ENCODE data around the gene NME7.

Gene NME7

DNA sequence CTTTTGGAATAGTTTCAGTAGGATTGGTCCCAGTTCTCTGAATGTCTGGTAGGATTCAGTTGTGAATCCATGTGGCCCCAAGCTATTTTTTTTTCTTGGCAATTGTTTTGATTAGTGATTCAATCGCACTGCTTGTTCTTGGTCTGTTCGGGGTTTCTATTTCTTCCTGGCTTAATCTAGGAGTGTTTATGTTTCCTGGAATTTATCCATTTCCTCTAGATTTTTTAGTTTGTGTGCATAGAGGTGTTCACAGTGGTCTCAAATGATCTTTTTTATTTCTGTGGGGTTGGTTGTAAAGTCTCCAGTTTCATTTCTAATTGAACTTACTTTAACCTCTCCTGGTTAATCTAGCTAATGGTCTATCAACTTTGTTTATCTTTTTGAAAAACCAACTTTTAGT, 117.6 kb downstream of the NME7 start:
- no peaks in the 10 kb centered on the region for H3K9me3 ChIP-seq (ENCODE audit: insufficient read depth, low read depth, low read length)
- no peaks in the 10 kb centered on the region for H3K9me2 ChIP-seq (replicated peaks; ENCODE audit: low read depth, low read length)
- no peak overlapping the region for H3K4me2 ChIP-seq (ENCODE audit: low read depth, low read length, poor library complexity, severe bottlenecking)
- no peaks in the 10 kb centered on the region for H4K20me1 ChIP-seq (ENCODE audit: insufficient read depth, low read length, poor library complexity, severe bottlenecking)
- no peaks in the 10 kb centered on the region for H3K36me3 ChIP-seq (ENCODE audit: insufficient read depth, low read length)
- no peaks in the 10 kb centered on the region for H3K27me3 ChIP-seq (ENCODE audit: insufficient read depth, low read length, poor library complexity, severe bottlenecking)
- H3K79me2 ChIP-seq (ENCODE audit: insufficient read depth, low read length): no peaks in the 10 kb centered on the region
- no peak for TF ChIP-seq EZH2phosphoT487 (IDR thresholded peaks at IDR 0.05; ENCODE audit: borderline replicate concordance)
- TF ChIP-seq, protein P1, sequence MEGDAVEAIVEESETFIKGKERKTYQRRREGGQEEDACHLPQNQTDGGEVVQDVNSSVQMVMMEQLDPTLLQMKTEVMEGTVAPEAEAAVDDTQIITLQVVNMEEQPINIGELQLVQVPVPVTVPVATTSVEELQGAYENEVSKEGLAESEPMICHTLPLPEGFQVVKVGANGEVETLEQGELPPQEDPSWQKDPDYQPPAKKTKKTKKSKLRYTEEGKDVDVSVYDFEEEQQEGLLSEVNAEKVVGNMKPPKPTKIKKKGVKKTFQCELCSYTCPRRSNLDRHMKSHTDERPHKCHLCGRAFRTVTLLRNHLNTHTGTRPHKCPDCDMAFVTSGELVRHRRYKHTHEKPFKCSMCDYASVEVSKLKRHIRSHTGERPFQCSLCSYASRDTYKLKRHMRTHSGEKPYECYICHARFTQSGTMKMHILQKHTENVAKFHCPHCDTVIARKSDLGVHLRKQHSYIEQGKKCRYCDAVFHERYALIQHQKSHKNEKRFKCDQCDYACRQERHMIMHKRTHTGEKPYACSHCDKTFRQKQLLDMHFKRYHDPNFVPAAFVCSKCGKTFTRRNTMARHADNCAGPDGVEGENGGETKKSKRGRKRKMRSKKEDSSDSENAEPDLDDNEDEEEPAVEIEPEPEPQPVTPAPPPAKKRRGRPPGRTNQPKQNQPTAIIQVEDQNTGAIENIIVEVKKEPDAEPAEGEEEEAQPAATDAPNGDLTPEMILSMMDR (conservative IDR thresholded peaks at IDR 0.05; ENCODE audit: low read length): no peak
- no peak overlapping the region for H3K9ac ChIP-seq (ENCODE audit: low read depth, low read length, poor library complexity, severe bottlenecking)
- no peak overlapping the region for H3K4me3 ChIP-seq (ENCODE audit: low read length, poor library complexity, severe bottlenecking)
- no peaks in the 10 kb centered on the region for H3F3A ChIP-seq (ENCODE audit: low read depth)
- no peak overlapping the region for H2AFZ ChIP-seq (ENCODE audit: low read length)
- H3K4me1 ChIP-seq (ENCODE audit: insufficient read depth, low read length, poor library complexity, severe bottlenecking): no peaks in the 10 kb centered on the region

DNA sequence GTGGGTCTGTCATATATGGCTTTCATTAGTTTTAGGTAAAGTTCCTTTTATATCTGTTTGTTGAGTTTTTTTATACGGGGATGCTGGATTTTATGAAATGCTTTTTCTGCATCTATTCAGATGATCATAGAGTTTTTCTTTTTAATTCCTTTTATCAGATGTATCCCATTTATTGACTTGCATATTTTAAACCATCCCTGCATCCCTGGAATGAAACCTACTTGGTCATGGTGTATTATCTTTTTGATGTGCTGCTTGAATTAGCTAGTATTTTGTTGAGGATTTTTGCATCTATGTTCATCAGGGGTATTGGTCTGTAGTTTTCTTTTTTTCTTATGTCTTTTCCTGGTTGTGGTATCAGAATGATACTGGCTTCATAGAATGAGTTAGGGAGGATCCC, 118.0 kb downstream of the NME7 start:
- Histone ChIP-seq H3K9me2 (replicated peaks; ENCODE audit: low read depth, low read length) (no peaks in the 10 kb centered on the region), H3F3A (ENCODE audit: low read depth) (no peaks in the 10 kb centered on the region), H3K4me3 (ENCODE audit: low read length, poor library complexity, severe bottlenecking) (no peak overlapping the region), H3K27me3 (ENCODE audit: insufficient read depth, low read length, poor library complexity, severe bottlenecking) (no peaks in the 10 kb centered on the region), H3K4me1 (ENCODE audit: insufficient read depth, low read length, poor library complexity, severe bottlenecking) (no peaks in the 10 kb centered on the region), H3K4me2 (ENCODE audit: low read depth, low read length, poor library complexity, severe bottlenecking) (no peak overlapping the region), H2AFZ (ENCODE audit: low read length) (no peak overlapping the region), H3K9me3 (ENCODE audit: insufficient read depth, low read depth, low read length) (no peaks in the 10 kb centered on the region), H3K9ac (ENCODE audit: low read depth, low read length, poor library complexity, severe bottlenecking) (no peak overlapping the region), H3K79me2 (ENCODE audit: insufficient read depth, low read length) (no peaks in the 10 kb centered on the region), H3K36me3 (ENCODE audit: insufficient read depth, low read length) (no peaks in the 10 kb centered on the region), H4K20me1 (ENCODE audit: insufficient read depth, low read length, poor library complexity, severe bottlenecking) (no peaks in the 10 kb centered on the region)
- TF ChIP-seq, protein P1 (conservative IDR thresholded peaks at IDR 0.05; ENCODE audit: low read length): no peak
- TF ChIP-seq EZH2phosphoT487 (IDR thresholded peaks at IDR 0.05; ENCODE audit: borderline replicate concordance): no peak

GRCh38 chr1:169245706-169246105, 121.9 kb downstream of the NME7 start:
- H3K36me3 ChIP-seq (ENCODE audit: insufficient read depth, low read length): no peaks in the 10 kb centered on the region
- H4K20me1 ChIP-seq (ENCODE audit: insufficient read depth, low read length, poor library complexity, severe bottlenecking): no peaks in the 10 kb centered on the region
- no peaks in the 10 kb centered on the region for H3K27me3 ChIP-seq (ENCODE audit: insufficient read depth, low read length, poor library complexity, severe bottlenecking)
- H2AFZ ChIP-seq (ENCODE audit: low read length): no peak overlapping the region
- H3K9ac ChIP-seq (ENCODE audit: low read depth, low read length, poor library complexity, severe bottlenecking): no peak overlapping the region
- no peak overlapping the region for H3K4me3 ChIP-seq (ENCODE audit: low read length, poor library complexity, severe bottlenecking)
- no peaks in the 10 kb centered on the region for H3K79me2 ChIP-seq (ENCODE audit: insufficient read depth, low read length)
- H3F3A ChIP-seq (ENCODE audit: low read depth): no peaks in the 10 kb centered on the region
- H3K4me2 ChIP-seq (ENCODE audit: low read depth, low read length, poor library complexity, severe bottlenecking): no peak overlapping the region
- no peaks in the 10 kb centered on the region for H3K4me1 ChIP-seq (ENCODE audit: insufficient read depth, low read length, poor library complexity, severe bottlenecking)
- no peaks in the 10 kb centered on the region for H3K9me2 ChIP-seq (replicated peaks; ENCODE audit: low read depth, low read length)
- no peaks in the 10 kb centered on the region for H3K9me3 ChIP-seq (ENCODE audit: insufficient read depth, low read depth, low read length)
- TF ChIP-seq EZH2phosphoT487 (IDR thresholded peaks at IDR 0.05; ENCODE audit: borderline replicate concordance): no peak
- TF ChIP-seq, protein P1 (conservative IDR thresholded peaks at IDR 0.05; ENCODE audit: low read length): no peak

Data from Loucy (cell line).